ENCODE measurements around the gene HTR6.

HTR6 gene

GRCh38 chr1:19648239-19648638, 16.4 kb upstream of the HTR6 start:
- Histone ChIP-seq H2AFZ (ENCODE audit: low read depth, low read length) (no peak overlapping the region), H3K4me2 (ENCODE audit: insufficient read depth, low read length) (no peak overlapping the region), H3K4me1 (ENCODE audit: insufficient read depth, low read length) (no peaks in the 10 kb centered on the region), H4K20me1 (ENCODE audit: insufficient read depth, low read length) (no peaks in the 10 kb centered on the region; the same call in 1 of the 2 replicates), H3K9me3 (ENCODE audit: insufficient read depth, low read length, severe bottlenecking) (no peaks in the 10 kb centered on the region), H3K36me3 (ENCODE audit: insufficient read depth, low read length) (no peaks in the 10 kb centered on the region), H3K4me3 (ENCODE audit: low read depth in 1 of 2, low read length in 2 of 2) (no peak overlapping the region), H3K79me2 (ENCODE audit: insufficient read depth, low read length) (no peaks in the 10 kb centered on the region), H3K9ac (ENCODE audit: low read depth, low read length) (no peak overlapping the region), H3K27ac (ENCODE audit: low read length) (no peak overlapping the region), H3K27me3 (ENCODE audit: insufficient read depth, low read length, poor library complexity) (no peaks in the 10 kb centered on the region)
- DNase-seq (no peak), ATAC-seq (ENCODE audit: insufficient read depth, low read depth) (no peak)
- no peak for TF ChIP-seq CTCF (IDR thresholded peaks at IDR 0.05; ENCODE audit: borderline replicate concordance, extremely low read depth, low read length, poor library complexity, severe bottlenecking)
- no peak for TF ChIP-seq EZH2 (IDR thresholded peaks at IDR 0.05; ENCODE audit: borderline replicate concordance, low read depth, low read length, severe bottlenecking)

DNA sequence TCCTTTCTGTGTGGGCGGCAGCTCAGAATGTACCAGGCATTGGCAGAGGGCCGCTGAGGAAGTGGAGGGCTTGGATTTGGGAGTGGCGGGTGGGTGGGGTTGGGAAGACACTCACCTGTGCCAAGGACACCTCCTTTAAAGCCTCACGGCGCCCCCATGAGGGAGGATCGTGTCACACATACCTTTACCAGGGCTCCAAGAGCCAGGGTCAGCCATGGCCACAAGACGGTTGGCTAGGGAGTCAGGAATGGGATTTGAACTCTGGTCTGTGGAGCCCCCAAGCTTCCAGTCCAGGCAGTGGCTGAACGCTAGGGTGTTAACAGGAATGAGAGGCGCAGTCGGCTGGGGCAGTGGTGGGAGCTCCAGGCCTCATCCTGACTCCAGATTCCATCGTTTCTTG, 16.0 kb upstream of the HTR6 start:
- H3K4me2 ChIP-seq (ENCODE audit: insufficient read depth, low read length), result no peak overlapping the region
- no peak overlapping the region for H3K9ac ChIP-seq (ENCODE audit: low read depth, low read length)
- DNase-seq, result no peak
- no peaks in the 10 kb centered on the region for H3K79me2 ChIP-seq (ENCODE audit: insufficient read depth, low read length)
- no peaks in the 10 kb centered on the region for H3K36me3 ChIP-seq (ENCODE audit: insufficient read depth, low read length)
- no peak overlapping the region for H2AFZ ChIP-seq (ENCODE audit: low read depth, low read length)
- no peak for ATAC-seq (ENCODE audit: insufficient read depth, low read depth)
- no peak overlapping the region for H3K4me3 ChIP-seq (ENCODE audit: low read depth in 1 of 2, low read length in 2 of 2)
- peaks cover 4% of the 10 kb centered on the region for H3K4me1 ChIP-seq (ENCODE audit: insufficient read depth, low read length)
- H3K27me3 ChIP-seq (ENCODE audit: insufficient read depth, low read length, poor library complexity), result no peaks in the 10 kb centered on the region
- TF ChIP-seq EZH2 (IDR thresholded peaks at IDR 0.05; ENCODE audit: borderline replicate concordance, low read depth, low read length, severe bottlenecking) (no peak), CTCF (IDR thresholded peaks at IDR 0.05; ENCODE audit: borderline replicate concordance, extremely low read depth, low read length, poor library complexity, severe bottlenecking) (peak; percentile 6)
- no peak overlapping the region for H3K27ac ChIP-seq (ENCODE audit: low read length)
- H4K20me1 ChIP-seq (ENCODE audit: insufficient read depth, low read length), result no peaks in the 10 kb centered on the region
- no peaks in the 10 kb centered on the region for H3K9me3 ChIP-seq (ENCODE audit: insufficient read depth, low read length, severe bottlenecking)

DNA sequence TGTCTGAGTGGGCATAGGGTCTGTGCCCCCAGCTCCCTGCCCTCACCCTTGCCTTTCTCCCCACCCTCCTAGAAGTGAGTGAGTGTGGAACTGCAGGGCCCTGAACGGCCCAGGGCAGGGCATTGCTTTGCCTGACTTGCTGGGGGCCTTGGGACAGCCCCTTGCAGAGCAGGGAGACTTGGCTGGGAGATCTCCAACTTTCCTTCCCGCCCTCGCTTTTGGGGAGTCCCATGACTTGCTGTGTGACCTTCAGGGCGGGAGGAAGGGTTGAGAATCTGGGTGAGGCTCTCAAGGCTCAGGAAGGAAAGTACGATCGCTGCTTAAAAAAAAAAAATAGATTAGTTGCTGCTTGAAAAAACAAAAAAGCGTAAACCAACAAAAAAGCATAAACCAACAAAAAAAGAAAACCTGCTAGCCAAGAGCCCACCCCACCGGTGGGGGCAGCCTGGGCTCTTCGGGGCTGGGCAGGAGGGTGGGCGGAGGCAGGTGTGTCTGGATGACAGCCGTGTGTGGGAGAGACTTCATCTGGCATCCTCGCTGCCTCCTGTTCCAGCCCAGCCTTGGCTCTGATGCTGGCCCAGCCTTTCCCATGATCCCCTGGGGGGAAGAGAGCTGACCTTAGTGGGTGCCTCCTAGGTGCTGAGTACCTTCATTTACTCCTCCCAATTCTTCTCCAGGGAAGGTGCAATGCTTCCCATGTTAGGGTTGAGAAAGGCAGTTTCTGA, 14.1 kb upstream of the HTR6 start:
- TF ChIP-seq EZH2 (IDR thresholded peaks at IDR 0.05; ENCODE audit: borderline replicate concordance, low read depth, low read length, severe bottlenecking) (no peak), CTCF (IDR thresholded peaks at IDR 0.05; ENCODE audit: borderline replicate concordance, extremely low read depth, low read length, poor library complexity, severe bottlenecking) (no peak)
- Histone ChIP-seq H4K20me1 (ENCODE audit: insufficient read depth, low read length) (no peaks in the 10 kb centered on the region), H3K4me1 (ENCODE audit: insufficient read depth, low read length) (peaks cover 7% of the 10 kb centered on the region), H3K27me3 (ENCODE audit: insufficient read depth, low read length, poor library complexity) (no peaks in the 10 kb centered on the region), H2AFZ (ENCODE audit: low read depth, low read length) (no peak overlapping the region), H3K9ac (ENCODE audit: low read depth, low read length) (no peak overlapping the region), H3K4me2 (ENCODE audit: insufficient read depth, low read length) (no peak overlapping the region), H3K36me3 (ENCODE audit: insufficient read depth, low read length) (no peaks in the 10 kb centered on the region), H3K79me2 (ENCODE audit: insufficient read depth, low read length) (no peaks in the 10 kb centered on the region), H3K27ac (ENCODE audit: low read length) (no peak overlapping the region), H3K4me3 (ENCODE audit: low read depth in 1 of 2, low read length in 2 of 2) (no peak overlapping the region), H3K9me3 (ENCODE audit: insufficient read depth, low read length, severe bottlenecking) (no peaks in the 10 kb centered on the region)
- ATAC-seq (ENCODE audit: insufficient read depth, low read depth), result no peak
- DNase-seq, result no peak

All from DND-41 (cell line).